Uterus (tissue), 2 donors: ENCODE data around the gene KCNK6.

ENCODE experiments used
- CTCF ChIP-seq, 4 experiments: fragments of 200-600 bp in 2 of 4; fragments of 450-650 bp in 2 of 4; sonication (generic) in 2 of 4; IDR thresholded peaks; one replicate each; pipeline ENCODE4 v1.5.1; 2016 to 2019; ENCODE audit warnings: antibody characterized with exemption in 4 of 4, mild to moderate bottlenecking in 2 of 4, moderate library complexity in 1 of 4
- POLR2A ChIP-seq, 2 donors: fragments of 450-650 bp; IDR thresholded peaks; one replicate each; pipeline ENCODE4 v1.6.1; 2016; ENCODE audit warnings: antibody characterized with exemption in 2 of 2, mild to moderate bottlenecking in 1 of 2, moderate library complexity in 1 of 2

DNA sequence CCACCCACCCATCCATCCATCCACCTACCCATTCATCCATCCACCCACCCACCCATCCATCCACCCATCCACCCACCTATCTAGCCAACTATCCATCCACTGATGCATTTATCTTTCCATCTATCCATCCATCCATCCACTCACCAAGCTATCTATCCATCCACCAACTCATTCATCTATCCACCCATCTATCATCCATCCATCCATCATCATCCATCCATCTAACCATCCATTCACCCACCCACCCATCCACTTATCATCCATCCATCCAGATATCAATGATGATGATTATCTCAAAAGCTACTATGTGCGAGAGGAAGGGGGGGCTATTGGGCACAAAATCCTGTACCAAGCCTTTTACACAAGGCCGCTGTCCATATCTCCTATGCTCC, 9.4 kb upstream of the KCNK6 start:
- TF ChIP-seq CTCF (IDR thresholded peaks at IDR 0.05) (no peak), POLR2A (IDR thresholded peaks at IDR 0.05) (no peak)
